Thoracic aorta (tissue), 2 donors: ENCODE data around the gene WSCD1. TPM values are rescaled to one million over a fixed set of nuclear protein-coding genes. Genes with fewer than 3 reads are reported as not detected.

Source experiments
- ATAC-seq: fragments of 150-250 bp; one replicate; pipeline ENCODE4 v1.8.0; 2017; ENCODE audit warnings: low read depth; ENCODE audit not compliant: insufficient number of reproducible peaks, low FRiP score
- DNase-seq: peaks from one replicate; pipeline ENCODE4 v3.0.0-alpha.2; 2020; ENCODE audit warnings: low spot score
- H3K27ac ChIP-seq, 2 donors: fragments of 200-600 bp; sonication (generic); 1 replicate in 1 of 2; 2 replicates in 1 of 2; pipeline ENCODE4 v1.5.1; 2016; ENCODE audit warnings: mild to moderate bottlenecking in 2 of 2, moderate library complexity in 2 of 2
- H3K27me3 ChIP-seq: fragments of 200-600 bp; sonication (generic); replicated peaks from 2 replicates; pipeline ENCODE4 v1.6.0; 2016; ENCODE audit warnings: mild to moderate bottlenecking; ENCODE audit not compliant: insufficient read depth
- H3K36me3 ChIP-seq: fragments of 200-600 bp; sonication (generic); one replicate; pipeline ENCODE4 v1.5.1; 2016
- H3K4me1 ChIP-seq, 2 donors: fragments of 200-600 bp; sonication (generic); 1 replicate in 1 of 2; 2 replicates in 1 of 2; pipeline versions ENCODE4 v1.5.1 to v1.6.0; 2016; ENCODE audit warnings: low read depth in 2 of 2, mild to moderate bottlenecking in 1 of 2; ENCODE audit not compliant: control insufficient read depth in 1 of 2
- H3K4me3 ChIP-seq: fragments of 200-600 bp; sonication (generic); 2 replicates; pipeline ENCODE4 v1.5.1; 2016; ENCODE audit warnings: mild to moderate bottlenecking
- H3K9me3 ChIP-seq: fragments of 200-600 bp; sonication (generic); 2 replicates; pipeline ENCODE4 v1.5.1; 2016
- CTCF ChIP-seq: fragments of 200-600 bp; sonication (generic); IDR thresholded peaks from one replicate; pipeline ENCODE4 v1.5.1; 2019; ENCODE audit warnings: antibody characterized with exemption
- total RNA-seq, 2 donors: library from RNA; depleted of rRNA; stranded (reverse); fragments of >200 nt; gene quantifications; one replicate each; pipeline versions ENCODE4 v1.1.0 to v1.2.3, GENCODE V29; 2016

WSCD1 gene
- total RNA-seq, 2 donors from 2014 or later: 6.0 to 29.0 TPM

GRCh38 chr17:6047966-6048365, 22.2 kb upstream of the WSCD1 start:
- Histone ChIP-seq H3K9me3 (no peaks in the 10 kb centered on the region), H3K36me3 (no peaks in the 10 kb centered on the region), H3K4me3 (no peak overlapping the region), H3K4me1 (no peaks in the 10 kb centered on the region), H3K27ac (no peak overlapping the region), H3K27me3 (no peaks in the 10 kb centered on the region)
- ATAC-seq (no peak), DNase-seq (no peak)
- TF ChIP-seq CTCF: no peak

GRCh38 chr17:6048486-6048885, 21.7 kb upstream of the WSCD1 start:
- H3K4me3 ChIP-seq: no peak overlapping the region
- no peaks in the 10 kb centered on the region for H3K27me3 ChIP-seq
- no peaks in the 10 kb centered on the region for H3K9me3 ChIP-seq
- H3K4me1 ChIP-seq: no peaks in the 10 kb centered on the region
- TF ChIP-seq CTCF: no peak
- ATAC-seq (no peak), DNase-seq (no peak)
- no peaks in the 10 kb centered on the region for H3K36me3 ChIP-seq
- no peak overlapping the region for H3K27ac ChIP-seq

- Histone ChIP-seq H3K27ac (no peak overlapping the region), H3K9me3 (no peaks in the 10 kb centered on the region), H3K4me1 (no peaks in the 10 kb centered on the region), H3K4me3 (no peak overlapping the region), H3K36me3 (no peaks in the 10 kb centered on the region), H3K27me3 (no peaks in the 10 kb centered on the region)
- DNase-seq (no peak), ATAC-seq (no peak)
- no peak for TF ChIP-seq CTCF
These were observed 17.3 kb upstream of the WSCD1 start for GRCh38 chr17:6052926-6053325.

GRCh38 chr17:6054372-6054771, 15.8 kb upstream of the WSCD1 start:
- DNase-seq (no peak), ATAC-seq (no peak)
- TF ChIP-seq CTCF: no peak
- no peaks in the 10 kb centered on the region for H3K27me3 ChIP-seq
- no peak overlapping the region for H3K4me3 ChIP-seq
- no peaks in the 10 kb centered on the region for H3K9me3 ChIP-seq
- no peak overlapping the region for H3K27ac ChIP-seq
- no peaks in the 10 kb centered on the region for H3K4me1 ChIP-seq
- H3K36me3 ChIP-seq: no peaks in the 10 kb centered on the region

GRCh38 chr17:6056104-6056503, 14.1 kb upstream of the WSCD1 start:
- Histone ChIP-seq H3K27ac (no peak overlapping the region), H3K27me3 (no peaks in the 10 kb centered on the region), H3K4me1 (no peaks in the 10 kb centered on the region), H3K4me3 (no peak overlapping the region), H3K9me3 (no peaks in the 10 kb centered on the region), H3K36me3 (no peaks in the 10 kb centered on the region)
- no peak for DNase-seq
- no peak for ATAC-seq
- TF ChIP-seq CTCF: no peak
